ENCODE data around the gene ZMYM4.

DNA sequence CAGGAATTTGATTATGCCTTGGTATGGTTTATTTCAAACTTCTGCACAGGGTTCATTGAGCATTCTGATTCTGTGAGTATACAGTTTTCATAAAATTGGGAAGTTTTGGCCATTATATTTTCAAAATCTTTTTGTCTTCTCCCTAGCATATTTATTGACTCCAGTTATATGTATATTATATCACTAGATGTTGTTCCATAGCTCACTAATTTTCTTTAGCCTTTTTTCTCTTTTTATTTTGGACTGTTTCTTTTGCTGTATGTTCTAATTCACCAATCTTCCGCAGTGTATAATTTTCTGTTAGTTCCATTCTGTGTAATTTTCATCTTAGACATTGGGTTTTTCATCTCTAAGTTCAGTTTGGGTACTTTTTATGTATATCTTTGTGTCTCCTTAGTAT lies 31.9 kb downstream of the ZMYM4 start:
- TF ChIP-seq CTCF (IDR thresholded peaks at IDR 0.05) (no peak), EP300 (IDR thresholded peaks at IDR 0.05) (no peak), POLR2AphosphoS5 (IDR thresholded peaks at IDR 0.05) (no peak)
